Activated gamma-delta T cell treated with anti-CD3 and anti-CD28 coated beads, Interleukin-2, amount 50 U/mL, for 16 hours (primary cell): ENCODE measurements around the gene VPS26C.

ENCODE experiments used
- DNase-seq: peaks from one replicate; pipeline ENCODE4 v3.0.0-alpha.2; 2020; ENCODE audit warnings: low read depth

The VPS26C gene

DNA sequence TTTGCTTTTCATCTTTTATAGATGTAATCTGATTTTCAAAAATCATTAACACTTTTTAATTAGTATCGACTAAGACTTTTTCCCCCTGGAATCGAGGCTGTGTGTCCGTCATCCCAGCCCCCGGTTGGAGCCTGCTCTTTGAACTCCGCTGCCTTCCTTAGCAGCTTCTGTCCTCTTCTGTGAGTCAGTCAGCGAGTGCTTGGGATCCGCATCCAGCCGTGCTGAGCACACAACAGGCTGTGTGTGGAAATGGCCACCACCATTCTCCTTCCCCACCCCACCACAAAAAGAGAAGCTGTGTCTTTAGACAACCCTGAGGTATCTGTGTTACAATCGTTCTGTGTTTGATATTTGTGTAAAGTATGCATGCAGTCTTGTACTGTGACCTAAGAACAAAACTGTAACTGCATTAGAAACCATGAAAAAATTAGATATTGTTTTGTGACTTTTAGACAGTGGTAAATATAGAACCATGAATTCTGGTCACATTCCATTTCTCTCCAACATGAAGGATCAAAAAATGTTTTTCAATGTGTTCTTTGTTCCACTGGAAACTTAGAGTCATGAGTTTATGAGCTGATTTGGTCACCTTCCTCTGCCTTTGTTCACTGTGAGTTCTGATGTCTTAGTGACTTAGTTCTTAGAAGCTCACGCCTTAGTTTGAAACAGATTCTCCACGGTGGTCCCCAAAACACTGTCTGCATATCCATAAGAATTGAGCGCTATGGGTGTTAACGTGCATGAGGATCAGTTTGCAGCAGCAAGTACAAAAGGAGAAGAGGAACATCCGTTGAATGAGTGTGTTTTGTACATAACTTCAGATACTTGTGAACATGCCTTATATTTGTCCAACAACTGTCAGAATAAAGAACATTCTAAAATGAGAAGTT lies 64.7 kb downstream of the VPS26C start:
- DNase-seq, result no peak

DNA sequence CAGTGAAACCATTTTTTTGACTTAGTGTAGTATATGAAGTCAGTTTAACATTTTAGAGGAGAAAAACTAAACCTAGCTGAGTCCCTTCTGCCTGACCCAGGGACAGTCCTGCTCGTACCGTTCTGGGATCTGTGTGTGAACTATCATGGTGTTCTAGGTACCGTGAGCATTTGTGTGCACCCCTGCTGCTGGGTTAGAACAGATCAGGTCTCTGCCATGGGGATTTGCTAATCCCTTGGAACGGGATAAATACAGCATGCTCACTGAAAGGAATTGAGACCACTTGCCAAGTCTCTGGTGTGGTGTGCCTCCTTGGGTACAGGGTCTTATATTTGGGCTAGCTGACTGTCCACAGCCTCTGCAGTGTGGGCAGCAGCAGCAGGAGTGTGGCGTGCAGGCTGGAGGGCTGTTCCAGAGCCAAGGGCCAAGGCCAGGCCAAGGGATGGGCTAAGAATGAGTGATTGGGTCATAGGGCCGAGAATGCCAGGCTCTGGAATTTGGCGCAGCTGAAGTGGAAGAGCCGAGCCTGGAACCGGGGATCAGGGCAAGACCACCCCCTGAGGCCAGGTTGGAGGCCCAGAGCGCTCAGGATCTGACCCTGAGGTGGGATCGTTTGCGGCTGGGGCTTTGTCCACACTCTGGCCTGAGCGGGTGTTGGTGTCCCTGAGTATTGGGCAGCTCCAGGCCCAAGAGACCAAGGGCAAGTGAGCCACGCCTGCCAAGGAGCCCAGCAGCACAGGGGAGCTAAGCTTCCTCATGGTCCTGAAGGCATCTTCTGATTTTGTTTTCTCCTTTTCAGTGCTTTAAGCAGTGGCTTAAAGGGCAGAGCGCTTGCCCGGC lies 66.3 kb downstream of the VPS26C start:
- DNase-seq, result no peak

DNA sequence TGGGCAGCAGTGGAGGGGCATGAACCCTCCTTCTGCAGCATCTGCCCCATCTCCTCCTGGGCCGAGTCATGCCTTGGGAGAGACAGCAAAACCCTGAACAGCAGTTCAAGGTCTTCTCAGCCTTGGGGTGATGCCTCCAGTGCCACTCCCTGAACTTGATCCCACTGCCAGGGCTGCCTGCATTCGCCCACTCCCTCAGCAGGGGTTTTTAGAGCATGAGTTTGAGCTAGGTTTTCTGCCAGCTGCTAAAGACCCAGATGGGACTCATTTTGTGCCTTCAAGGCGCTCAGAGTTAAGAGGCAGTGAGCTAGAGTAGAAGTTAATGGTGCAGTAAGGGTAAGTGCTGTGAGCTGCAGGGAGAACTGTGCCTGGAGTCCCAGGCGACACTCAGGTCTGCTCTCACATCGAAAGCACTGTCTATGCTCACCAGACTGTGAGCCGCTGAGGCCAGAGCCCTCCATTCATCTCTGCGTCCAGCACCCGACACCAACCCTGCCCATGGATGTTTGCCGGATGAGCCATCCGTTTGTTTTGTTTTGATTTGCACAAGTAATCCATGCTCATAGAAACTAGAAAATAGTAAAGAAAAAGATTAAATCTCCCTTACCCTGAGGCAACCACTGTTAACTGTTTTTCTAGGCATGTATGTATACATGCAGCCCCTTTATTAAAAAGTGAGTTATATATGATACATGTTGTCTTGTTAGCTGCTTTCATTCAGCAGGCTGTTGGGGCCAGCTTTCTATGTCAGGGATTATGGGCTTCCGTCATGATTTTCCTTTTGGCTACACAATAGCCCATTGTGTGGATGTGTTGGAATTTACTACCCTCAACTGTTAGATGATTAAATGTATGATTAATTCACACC lies 67.8 kb downstream of the VPS26C start:
- DNase-seq, result no peak

DNA sequence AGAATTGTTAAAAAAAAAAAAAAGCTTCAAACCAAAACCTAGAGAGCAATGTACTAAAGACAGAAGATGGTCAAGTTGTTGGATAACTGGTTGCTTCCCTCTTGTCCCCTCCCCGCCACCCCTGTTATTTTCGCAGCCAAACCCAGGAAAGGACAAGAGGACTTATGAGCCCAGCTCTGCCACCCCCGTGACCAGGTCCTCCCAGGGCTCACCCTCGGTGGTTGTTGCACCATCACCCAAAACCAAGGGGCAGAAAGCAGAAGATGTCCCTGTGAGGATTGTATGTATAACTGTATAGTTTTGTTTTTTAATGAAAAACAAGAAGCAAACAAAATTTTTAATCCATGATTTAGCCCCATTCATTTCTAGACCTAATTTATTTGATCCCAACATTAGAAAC lies 69.4 kb downstream of the VPS26C start:
- no peak for DNase-seq

DNA sequence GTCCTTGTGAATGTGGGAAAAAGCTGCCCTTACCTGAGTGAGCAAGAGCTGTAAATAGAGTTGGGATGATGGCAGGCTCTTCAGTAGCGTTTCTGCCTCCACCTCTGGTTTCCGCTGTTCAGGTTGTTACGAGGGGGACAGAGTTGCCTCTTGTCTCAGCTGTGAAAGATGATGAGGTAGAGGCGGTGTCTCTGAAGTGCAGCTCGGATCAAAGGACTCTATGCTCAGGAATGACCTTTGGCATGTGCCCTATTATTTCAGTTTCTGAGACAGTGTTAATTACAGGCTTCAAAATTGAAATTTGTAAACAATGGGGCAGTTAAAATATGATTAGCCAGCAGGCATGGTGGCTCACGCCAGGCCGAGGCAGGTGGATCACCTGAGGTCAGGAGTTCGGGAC lies 70.3 kb downstream of the VPS26C start:
- no peak for DNase-seq

DNA sequence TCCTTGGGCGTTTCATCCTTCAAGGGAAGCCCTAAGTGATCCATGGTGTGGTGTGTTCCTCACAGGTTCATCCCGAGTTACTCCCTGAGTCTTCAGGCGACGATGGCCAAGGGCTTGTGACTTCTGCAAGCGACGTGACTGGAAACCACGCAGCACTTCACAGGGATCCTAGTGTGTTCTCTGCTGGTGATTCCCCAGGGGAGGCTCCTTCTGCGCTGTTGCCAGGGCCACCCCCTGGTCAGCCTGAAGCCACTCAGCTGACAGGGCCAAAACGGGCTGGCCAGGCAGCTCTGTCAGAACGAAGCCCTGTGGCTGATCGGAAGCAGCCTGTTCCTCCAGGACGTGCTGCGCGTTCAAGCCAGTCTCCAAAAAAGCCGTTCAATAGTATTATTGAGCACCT lies 71.5 kb downstream of the VPS26C start:
- no peak for DNase-seq

DNA sequence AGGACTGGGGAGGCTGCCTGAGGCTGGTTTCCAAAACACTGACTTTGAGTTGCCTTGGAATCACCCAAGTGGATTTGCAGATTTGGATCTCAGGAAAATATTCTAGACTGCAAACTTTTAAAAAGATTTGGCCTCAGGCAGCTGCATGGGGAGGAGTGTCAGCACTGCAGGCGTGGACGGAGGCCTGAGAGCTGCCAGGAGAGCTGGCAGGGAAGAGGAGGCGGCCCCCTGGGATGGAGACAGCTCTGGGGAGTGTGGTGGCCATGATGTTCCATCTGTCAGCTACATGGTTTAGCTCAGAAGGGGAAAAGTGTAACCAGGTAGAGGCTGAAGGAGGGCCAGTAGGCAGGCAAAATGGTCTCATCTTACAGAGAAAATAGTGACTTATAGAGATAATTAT lies 72.1 kb downstream of the VPS26C start:
- no peak for DNase-seq

DNA sequence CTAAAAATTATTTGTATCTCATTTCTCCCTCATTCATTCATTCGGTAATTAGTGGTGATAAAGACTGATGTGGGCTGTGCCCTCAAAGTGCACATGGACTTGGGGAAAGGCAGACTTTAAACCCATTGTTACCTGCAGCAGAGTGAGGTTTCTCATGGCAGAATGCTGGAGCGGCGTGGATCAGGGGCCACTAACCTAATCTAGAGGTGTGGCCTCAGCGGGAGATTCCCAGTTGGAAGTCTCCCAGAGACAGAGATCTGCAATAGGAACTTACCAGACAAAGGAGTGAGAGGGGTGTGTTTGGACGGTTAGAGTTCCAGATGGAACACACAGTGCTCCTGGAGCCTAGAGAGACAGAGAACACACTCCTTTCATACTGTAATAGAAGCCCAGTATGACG lies 73.5 kb downstream of the VPS26C start:
- no peak for DNase-seq

DNA sequence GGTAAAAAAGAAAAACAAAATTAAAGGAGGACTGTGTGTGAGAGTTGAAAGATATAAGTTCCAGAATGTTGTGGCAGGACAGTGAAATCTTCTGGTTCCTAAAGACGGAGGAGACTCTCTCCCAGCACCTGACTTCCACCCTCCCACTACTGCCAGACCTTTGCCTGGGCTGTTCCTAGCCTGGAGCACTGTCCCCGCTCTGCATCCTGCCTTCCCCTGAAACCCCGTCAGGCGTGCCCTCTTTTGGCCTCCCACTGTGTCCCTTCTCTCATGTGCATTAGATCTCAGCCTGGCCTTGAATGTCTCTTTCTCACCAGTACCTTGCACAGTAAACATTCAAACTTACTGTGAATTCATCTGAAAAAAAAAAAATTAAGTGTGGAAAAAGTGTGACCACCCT lies 74.1 kb downstream of the VPS26C start:
- DNase-seq, result no peak

DNA sequence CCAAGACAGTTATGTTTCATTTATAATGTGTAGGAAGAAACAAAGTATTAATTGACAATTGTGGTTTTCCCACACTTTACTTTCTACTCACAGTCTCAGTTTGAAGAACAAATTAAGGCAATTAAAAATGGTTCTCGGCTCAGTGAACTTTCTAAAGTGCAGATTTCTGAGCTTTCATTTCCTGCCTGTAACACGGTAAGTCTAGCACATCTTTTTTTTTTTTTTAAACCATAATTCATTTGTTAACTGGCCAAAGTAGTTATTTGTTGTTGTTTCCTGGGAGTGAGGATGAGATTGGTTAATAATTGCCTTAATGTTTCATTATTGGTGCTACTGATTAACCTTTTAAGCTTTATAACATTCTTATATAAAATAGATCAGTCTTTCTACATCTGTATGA lies 75.1 kb downstream of the VPS26C start:
- no peak for DNase-seq

DNA sequence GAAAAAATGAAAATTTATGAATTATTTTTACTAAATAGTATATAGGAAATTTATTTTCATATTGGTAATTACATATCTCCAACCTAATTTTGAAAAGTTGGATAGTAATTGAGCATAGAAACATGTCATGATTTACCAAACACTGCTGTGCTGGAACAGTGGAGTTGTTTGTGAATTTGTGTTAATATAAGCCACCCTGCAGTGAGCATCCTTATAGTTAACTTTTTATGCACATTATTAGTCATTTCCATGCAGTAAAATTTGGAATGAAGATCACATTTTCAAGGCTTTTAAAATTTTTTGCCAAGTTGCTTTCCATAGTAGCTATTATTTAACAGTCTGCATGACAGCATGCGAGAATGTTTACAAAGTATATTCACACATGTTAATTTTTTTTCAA lies 78.3 kb downstream of the VPS26C start:
- no peak for DNase-seq

DNA sequence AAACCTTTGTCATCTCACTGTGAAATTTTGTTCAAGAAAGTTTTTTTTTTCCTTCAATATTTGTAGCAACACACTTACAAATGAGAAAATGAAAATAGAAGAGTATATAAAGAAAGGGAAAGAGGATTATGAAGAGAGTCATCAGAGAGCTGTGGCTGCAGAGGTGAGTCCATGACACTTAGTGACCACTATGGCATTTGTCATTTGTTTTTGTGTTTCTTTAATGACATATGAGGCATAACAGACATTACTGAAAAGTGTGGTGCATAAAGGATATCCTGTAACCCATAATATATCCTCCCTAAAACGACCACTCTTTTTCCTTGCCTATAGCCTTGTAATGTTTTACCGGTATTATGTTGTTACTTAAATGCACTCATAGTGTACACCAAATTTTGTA lies 80.2 kb downstream of the VPS26C start:
- DNase-seq, result no peak

DNA sequence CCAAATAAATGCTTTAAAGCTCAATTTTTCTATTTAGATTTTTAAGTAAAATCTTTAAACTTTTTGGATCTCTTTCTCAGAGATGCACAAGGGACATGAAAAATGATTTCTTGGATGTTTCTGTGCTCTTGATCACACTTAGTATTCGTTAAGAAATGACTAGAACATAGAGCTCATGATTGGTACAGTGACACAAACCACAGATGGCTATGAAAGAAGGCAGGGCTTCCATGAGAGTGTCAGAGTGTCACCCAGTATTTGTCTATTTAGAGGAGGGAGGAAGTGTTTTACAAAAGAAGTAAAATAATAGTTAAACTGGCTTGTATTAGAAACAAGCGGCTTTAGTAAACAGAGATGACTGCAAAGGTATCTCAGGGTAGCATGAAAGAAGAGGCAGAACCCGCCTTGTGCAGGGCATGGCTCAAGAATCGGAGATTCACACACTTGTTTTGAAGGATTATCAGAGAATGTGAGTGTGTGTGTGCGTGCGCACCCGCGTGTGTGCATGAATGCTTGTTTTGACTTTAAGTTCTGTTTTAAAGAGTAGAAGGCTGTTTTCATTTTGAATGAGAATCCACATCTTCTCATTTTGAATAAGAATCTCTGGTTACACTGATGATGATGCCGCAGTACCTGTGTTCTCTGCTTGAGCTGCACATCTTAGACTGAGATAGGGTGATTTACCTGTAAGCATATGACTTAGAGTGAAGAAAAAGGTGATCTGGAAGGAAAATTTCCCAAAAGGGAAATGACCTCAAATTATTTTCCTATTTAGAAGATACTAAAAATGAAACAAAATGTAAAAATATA lies 82.1 kb downstream of the VPS26C start:
- no peak for DNase-seq

DNA sequence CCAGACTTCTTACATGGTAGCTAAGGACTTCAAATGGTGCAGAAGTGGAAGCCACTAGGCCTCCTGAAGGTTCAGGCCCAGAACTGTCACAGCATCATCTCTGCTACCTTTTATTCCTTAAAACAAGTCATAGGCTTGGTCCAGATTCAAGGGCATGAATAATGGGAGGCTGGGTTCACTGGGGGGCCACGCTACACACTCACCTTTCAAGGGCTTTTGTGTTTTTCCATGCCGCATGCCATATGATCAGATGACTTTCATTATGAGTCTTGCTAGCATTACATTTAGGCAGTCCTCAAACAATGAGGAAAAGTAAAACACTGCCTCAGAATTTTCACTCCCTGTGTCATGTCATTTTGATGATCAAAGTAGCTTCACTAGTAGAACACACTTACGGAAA lies 83.4 kb downstream of the VPS26C start:
- no peak for DNase-seq

DNA sequence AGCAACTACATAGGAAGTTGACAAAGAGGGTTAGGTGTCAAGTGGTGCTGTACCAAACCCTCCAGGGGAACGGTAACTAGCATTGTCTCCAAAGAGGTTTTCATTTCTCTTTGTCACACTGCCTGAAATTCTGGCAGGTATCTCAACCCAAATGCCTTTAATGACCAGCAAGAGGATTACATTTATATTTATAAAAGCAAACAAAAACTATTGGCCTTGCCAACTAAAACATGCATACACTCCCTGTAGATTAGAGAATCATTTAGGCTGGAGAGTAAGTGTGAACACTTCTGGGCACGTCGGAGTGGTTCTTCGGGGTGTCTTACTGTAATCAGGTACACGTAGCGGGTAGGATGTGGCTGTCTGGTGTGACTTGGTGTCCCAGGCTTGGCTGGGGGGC lies 84.9 kb downstream of the VPS26C start:
- DNase-seq, result no peak

DNA sequence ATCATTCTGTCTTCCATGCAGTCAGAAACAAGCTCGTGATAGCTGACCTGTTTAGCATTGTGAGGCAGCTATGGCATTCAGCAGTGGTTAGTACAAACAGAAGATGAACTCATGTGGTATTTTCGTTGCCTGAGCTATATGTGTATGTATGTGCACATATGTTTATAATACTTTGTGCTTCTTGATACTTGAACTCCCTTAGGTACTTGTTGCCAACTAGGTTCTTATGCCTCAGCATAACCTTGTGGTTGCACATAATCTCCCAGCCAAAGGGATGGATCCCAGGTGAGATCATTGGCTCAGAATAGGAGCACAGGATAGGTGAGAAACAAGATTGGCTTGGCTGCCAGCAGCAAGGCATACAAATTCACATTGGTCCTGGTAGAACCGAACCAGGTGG lies 86.1 kb downstream of the VPS26C start:
- DNase-seq, result no peak

DNA sequence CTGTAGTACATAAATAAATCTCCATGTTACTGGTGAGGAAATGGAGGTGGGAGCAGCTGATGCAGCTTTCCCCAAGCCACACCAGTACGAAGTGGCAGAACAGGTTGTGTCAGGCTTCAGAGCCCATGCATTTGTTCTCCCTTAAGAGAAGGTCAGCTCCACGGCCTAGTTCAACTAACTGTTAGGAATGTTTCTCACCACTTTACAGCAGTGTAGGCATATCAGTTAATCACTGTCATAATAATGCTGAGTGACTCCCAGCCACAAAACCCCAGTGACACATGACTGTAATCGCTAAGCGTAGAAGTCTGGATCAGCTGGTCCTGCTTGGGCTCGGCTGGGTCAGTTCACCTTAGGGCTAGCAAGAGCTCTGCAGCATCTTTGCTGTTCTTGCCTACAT lies 90.4 kb downstream of the VPS26C start:
- no peak for DNase-seq
